CD4-positive, alpha-beta T cell treated with Interleukin-17A for 4 hours (primary cell): ENCODE results near the gene NPSR1.
"Not testable (repeated sequence)": the region's sequence is repeated elsewhere in the genome, so short reads cannot be mapped to it uniquely, and the experiment has no call there.

Source experiments
- DNase-seq: peaks from one replicate; pipeline ENCODE4 v3.0.0-alpha.2; 2020; ENCODE audit warnings: mixed read lengths

NPSR1 gene

DNA sequence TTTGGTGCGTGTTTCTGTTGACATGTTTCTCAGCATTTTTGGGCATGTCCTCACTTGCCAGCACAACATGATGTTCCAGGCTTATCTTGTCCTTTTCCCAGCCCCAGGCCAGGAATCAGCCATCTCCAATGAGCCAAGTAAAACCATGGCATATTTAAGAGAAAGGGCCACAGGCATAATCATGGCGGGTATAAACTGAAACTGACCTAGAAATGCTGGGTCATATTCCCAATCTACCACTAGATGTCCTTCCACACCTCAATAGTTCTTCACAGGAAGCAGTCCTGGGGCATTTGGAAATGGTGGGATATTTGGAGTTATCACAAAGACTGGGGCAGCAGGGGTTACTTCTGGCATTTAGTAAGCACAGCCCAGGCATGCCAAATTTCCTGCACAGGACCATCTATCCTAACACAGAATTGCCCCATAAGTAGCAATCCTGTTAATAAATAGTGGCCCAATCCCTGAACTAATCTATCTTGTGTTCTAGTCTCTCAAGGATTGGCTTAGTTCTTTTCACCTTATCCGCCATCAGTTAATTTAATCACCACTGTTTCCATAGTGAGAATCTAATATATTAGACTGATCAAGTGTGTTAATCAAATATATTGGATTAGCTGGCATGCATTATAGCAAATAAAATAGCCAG is 101.6 kb downstream of the NPSR1 start:
- no peak for DNase-seq

DNA sequence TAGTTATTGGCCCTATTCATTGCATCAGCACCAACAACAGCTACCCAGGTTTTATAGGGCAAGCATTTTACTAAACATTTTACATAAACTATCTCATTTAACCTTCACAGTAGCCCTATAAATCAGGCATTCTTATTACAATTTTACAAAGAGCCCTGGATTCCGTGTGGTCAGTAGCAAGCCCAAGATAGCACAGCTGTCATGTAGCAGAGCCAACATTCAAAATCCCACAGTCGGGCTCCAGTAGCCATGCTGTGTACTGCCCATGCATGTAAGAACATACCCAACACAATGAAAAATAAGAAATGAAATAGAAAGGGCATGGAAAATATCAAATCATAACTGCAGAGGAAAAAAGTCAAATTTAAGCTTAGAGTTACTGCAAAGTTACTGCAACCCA is 102.3 kb downstream of the NPSR1 start:
- DNase-seq, result no peak

- DNase-seq, result no peak
Measured at GRCh38 chr7:34761206-34761605, 103.2 kb downstream of the NPSR1 start.

GRCh38 chr7:34761627-34762026 is 103.6 kb downstream of the NPSR1 start:
- no peak for DNase-seq

DNA sequence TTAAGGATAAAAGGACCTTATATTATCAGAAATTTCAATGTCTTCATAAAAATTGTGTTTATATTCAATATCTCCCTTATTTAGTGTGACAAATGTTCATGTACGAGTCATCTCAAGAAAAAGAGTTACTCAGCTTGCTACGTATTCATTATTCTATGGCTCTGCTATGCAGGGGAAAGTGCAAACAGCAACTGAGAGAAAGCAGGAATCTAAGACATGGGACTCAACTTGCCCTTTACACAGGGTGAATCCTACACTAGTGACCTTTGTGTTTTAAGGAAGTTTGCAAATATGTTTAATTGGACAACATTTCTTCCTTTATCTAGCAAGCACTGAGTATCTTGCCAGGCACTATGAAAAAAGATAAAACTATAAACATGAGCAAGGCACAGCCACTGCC is 104.7 kb downstream of the NPSR1 start:
- DNase-seq, result no peak

DNA sequence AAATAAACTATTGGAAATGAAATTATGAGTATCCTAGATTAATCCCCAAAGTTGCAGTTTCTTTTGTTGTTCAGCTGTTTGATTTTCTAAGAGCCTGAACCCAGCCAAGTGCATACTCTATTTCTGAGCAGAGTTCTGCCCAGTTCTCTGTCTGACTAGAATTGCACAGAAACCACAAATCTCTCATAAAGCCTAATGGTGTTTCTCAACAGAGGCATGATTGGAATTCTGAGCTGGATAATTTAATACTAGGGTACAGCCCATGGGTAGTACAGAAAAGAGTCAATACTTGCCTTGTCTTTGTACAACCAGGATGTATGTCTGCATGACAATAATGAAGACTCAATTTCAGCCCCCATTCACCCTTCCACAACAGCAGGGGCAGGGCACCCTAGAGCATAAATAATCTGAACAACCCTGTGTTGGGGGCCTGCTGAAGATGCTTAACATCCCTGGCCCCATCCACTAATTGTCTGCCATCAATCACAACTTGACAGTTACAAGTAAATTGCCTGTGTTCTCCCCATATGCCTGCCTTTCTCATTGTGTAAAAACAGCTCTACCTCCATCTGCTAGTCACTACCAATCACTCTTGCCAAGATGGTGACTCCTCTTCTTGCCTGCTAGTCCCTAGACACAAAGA is 114.4 kb downstream of the NPSR1 start:
- no peak for DNase-seq

DNA sequence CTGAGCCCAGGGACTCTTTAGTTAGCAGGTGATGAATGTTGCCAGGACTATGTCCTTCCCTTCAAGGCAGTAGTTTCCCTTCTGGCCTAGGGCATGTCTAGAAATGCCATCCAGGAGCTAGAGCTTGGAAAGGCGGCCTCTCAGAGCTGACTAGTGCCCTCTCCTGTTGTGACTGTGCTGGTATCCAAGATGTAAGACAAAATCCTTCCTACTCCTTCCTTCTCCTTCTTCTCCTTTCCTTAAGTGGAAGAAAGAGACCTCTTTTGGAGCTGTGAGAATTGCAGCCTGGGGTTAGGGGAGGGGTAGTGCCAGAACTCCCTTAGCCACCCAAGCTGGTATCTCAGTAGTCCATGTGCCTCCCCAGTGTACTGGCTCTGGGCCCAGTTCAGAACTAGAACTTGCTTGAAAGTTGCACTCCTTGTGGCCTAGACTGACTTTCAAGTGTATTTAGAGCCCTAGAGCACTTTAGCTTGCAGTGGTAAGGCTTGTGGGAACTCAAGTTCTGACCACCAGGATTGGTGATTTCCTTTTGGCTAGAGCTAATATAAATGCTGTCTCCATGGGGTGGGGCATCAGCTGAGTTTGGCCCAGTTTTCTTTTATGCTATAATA is 118.8 kb downstream of the NPSR1 start:
- DNase-seq, result no peak

GRCh38 chr7:34780546-34780945 is 122.5 kb downstream of the NPSR1 start:
- no peak for DNase-seq

DNA sequence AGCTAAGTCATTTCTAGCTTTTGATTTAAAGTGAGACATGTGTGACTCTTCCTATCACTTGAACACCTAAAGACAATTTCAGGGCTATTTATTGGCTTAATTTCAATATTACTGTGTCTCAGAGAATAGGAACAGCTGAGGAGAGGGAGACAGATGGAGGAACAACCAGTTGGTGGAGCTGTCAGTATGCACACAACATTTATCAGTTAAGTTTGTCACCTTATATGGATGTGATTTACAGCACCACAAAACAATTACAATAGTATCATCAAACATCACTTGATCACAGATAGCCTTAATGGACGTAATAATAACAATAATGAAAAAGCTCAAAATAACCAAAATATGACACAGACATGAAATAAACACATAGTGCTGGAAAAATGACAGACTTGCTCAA is 129.6 kb downstream of the NPSR1 start:
- no peak for DNase-seq

GRCh38 chr7:34806831-34807230 is 148.8 kb downstream of the NPSR1 start:
- DNase-seq, result no peak

GRCh38 chr7:34807548-34808340 is 149.7 kb downstream of the NPSR1 start:
- DNase-seq, result no peak

GRCh38 chr7:34814203-34814842 is 156.3 kb downstream of the NPSR1 start:
- DNase-seq, result not testable (repeated sequence)

GRCh38 chr7:34821932-34822558 is 164.0 kb downstream of the NPSR1 start:
- DNase-seq, result no peak

DNA sequence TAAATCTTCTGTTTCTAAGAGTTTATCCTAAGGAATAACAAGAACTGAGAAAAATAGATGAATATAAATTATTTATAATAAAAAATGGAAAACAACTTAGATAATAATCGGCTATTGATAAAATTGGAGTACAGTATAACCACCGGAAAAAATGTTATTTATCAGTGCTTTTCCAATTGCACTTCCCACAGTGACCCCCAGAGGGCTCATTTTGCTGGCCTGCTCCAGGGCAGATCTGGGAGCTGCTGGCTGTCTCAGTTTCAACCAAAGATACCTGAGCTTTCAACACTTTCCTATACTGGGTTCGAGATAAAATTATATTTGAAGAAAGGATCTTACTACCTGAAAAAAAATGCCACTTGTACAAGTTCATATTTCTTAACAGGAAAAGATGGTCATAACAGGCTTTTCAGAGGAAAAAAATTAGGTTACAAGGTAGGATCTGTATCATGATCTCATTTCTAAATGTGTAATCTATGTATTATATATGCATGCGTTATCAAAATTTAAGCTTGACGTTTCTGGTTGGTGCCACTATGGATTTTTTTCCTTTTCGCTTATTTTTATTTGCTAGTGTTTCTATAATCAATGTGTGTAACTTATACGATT is 165.7 kb downstream of the NPSR1 start:
- peak; percentile 68 for DNase-seq

DNA sequence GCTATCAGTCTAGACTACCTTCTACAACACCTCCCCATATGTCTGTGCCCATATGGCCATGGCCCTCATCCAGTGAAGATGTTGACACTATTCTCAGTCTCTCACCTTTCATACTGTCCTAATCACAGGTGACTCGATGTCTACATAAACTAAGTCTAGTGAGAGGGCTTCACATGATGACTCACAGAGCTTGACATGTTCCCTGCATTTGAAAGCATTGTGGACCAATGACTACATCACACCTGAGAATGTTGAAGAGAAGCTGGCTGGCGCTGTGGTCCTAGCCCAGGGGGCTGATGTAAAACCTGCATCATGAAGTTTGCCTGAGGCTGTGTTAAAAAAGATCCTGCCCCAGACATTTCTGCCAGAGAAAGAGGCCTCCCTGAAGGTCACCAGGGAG is 167.2 kb downstream of the NPSR1 start:
- no peak for DNase-seq

DNA sequence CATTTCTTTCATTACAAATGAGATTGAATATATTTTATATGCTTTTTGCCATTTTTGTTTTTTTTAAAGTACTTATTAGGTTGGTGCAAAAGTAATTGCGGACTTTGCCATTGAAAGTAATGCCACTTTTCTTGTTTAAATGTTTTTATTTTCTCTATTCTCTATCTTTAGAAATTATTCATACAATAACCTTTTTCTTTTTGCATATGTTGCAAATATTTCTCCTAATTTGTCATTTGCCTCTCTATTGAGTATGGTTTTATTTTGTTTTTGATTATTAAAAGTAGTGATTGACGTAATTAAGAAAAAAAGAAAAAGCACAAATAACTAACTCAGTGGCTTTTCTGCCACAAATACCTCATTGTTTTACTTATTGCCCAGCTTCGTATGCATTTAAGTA is 172.4 kb downstream of the NPSR1 start:
- no peak for DNase-seq

DNA sequence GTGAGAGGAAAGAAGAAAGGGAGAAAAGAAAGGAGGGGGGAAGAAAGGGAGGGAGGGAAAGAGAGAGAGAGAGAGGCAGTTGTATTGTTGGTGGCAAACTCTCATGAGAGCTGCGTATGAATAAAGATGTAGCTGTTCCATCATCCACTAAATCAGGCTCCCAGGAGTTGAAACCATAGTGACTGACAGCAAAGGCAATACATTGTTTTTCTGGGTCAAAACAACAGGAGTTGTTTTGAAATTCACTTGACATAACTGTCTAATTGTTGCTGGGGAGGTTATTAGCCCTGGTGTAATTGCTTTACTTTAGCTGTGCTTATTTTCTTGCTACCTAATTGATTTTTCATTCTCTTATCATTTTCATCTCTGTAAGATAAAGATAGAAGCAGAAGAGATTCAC is 173.4 kb downstream of the NPSR1 start:
- DNase-seq, result no peak

DNA sequence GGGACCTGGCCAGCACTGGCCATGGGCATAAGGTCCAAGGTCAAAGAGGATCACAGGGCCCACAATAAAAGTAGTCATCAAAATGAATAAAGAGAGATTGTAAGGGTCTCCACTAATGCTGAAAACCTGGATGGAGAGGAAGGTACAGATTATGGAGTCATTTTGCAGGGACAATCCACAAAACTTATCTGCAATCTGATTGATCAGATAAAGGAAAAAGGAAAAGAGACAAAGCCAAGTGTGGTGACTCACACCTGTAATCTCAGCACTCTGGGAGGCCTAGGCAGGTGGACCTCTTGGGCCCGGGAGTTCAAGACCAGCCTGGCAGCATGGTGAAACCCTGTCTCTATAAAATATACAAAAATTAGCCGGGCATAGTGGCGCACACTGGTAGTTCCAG is 174.0 kb downstream of the NPSR1 start:
- DNase-seq, result no peak

DNA sequence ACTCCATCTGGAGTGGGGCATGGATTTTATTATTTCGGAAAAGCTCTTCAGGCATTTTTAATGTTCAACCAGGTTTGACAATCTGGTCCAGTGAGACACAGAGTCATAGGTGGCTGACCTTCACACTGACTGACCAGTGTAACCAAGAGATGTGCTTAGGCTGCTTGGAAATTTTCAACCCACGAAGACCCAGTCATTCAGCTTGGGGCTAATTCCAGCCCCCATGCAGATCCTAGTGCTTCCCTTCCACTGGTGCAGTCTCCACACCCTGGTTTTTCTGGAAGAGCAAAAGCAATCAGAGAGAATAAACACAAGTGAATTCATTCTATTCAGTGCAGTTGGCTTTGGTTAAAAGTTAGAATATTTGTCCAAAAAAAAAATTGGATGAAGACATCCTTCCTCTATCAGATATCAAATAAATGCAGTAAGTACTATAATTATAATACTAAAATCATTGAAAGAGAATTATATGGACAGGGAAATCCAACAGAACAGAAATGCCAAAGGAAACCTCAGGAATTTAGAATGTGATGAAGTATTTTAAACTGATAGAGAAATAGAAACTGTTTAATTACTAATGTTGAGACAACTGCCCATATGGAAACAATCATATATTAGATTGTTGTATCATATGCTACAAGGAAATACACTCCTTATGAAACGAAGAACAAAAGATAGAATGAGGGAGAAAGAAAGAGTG is 178.0 kb downstream of the NPSR1 start:
- no peak for DNase-seq

GRCh38 chr7:34837316-34837715 is 179.3 kb downstream of the NPSR1 start:
- no peak for DNase-seq

- no peak for DNase-seq
Measured at GRCh38 chr7:34837801-34838201, 179.8 kb downstream of the NPSR1 start.

- no peak for DNase-seq
Measured at GRCh38 chr7:34838329-34838728, 180.3 kb downstream of the NPSR1 start.
